ENCODE results near the gene CDC42EP3.

Gene CDC42EP3

GRCh38 chr2:37601569-37601968, 69.9 kb downstream of the CDC42EP3 start:
- DNase-seq (ENCODE audit: low read depth), result no peak
- H3K4me3 ChIP-seq (ENCODE audit: low read length), result no peak overlapping the region
- TF ChIP-seq CTCF (conservative IDR thresholded peaks at IDR 0.05; ENCODE audit: low read depth, low read length), result no peak

- no peak for TF ChIP-seq CTCF (conservative IDR thresholded peaks at IDR 0.05; ENCODE audit: low read depth, low read length)
- no peak overlapping the region for H3K4me3 ChIP-seq (ENCODE audit: low read length)
- no peak for DNase-seq (ENCODE audit: low read depth)
Observed at GRCh38 chr2:37600735-37601134, 70.7 kb downstream of the CDC42EP3 start.

- H3K4me3 ChIP-seq (ENCODE audit: low read length), result no peak overlapping the region
- no peak for TF ChIP-seq CTCF (conservative IDR thresholded peaks at IDR 0.05; ENCODE audit: low read depth, low read length)
- DNase-seq (ENCODE audit: low read depth), result no peak
Observed at GRCh38 chr2:37599688-37600525, 71.5 kb downstream of the CDC42EP3 start.

- DNase-seq (ENCODE audit: low read depth), result no peak
- no peak overlapping the region for H3K4me3 ChIP-seq (ENCODE audit: low read length)
- TF ChIP-seq CTCF (conservative IDR thresholded peaks at IDR 0.05; ENCODE audit: low read depth, low read length), result no peak
Observed at GRCh38 chr2:37593694-37594093, 77.7 kb downstream of the CDC42EP3 start.

DNA sequence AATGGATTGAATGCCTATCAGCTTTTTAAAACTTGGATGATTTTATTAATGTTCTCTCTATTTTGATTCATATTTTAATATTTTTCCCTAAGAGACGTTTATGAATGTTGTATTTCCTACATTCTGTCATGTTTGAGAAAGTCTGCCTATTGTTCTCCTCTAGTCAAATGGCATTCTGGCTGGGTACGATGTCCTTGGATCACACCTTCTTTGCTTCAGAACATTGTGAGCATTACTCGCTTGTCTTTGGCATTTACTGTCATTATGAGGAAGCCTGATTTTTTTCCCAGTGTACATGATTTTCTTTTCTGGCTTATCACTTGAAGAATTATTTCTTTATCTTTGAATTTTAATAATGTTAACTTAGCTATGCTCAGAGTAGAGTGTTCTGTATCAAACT, 78.4 kb downstream of the CDC42EP3 start:
- no peak overlapping the region for H3K4me3 ChIP-seq (ENCODE audit: low read length)
- TF ChIP-seq CTCF (conservative IDR thresholded peaks at IDR 0.05; ENCODE audit: low read depth, low read length), result no peak
- no peak for DNase-seq (ENCODE audit: low read depth)
